C4-2B (cell line): ENCODE results near the gene WFDC13.
"Not testable (repeated sequence)": the region's sequence is repeated elsewhere in the genome, so short reads cannot be mapped to it uniquely, and the experiment has no call there.

Experiments
- H3K27ac ChIP-seq: fragments of 450-650 bp; 2 replicates; pipeline ENCODE4 v1.5.1; 2017
- ZFX ChIP-seq: fragments of 450-650 bp; IDR thresholded peaks from 2 replicates; pipeline ENCODE4 v1.6.1; 2017
- TF ChIP-seq, protein P1 (sequence below): fragments of 450-650 bp; conservative IDR thresholded peaks from 2 replicates; pipeline ENCODE4 v1.5.1; 2017; ENCODE audit warnings: mild to moderate bottlenecking

WFDC13 gene

GRCh38 chr20:45704969-45705637 is 3.3 kb downstream of the WFDC13 start, which contains the start of gene WFDC10B:
Gene WFDC10B, minus strand, starts transcription at chr20:45705019. Its CDS starts 19,027 bp downstream, at chr20:45685992.
- TF ChIP-seq, protein P1, sequence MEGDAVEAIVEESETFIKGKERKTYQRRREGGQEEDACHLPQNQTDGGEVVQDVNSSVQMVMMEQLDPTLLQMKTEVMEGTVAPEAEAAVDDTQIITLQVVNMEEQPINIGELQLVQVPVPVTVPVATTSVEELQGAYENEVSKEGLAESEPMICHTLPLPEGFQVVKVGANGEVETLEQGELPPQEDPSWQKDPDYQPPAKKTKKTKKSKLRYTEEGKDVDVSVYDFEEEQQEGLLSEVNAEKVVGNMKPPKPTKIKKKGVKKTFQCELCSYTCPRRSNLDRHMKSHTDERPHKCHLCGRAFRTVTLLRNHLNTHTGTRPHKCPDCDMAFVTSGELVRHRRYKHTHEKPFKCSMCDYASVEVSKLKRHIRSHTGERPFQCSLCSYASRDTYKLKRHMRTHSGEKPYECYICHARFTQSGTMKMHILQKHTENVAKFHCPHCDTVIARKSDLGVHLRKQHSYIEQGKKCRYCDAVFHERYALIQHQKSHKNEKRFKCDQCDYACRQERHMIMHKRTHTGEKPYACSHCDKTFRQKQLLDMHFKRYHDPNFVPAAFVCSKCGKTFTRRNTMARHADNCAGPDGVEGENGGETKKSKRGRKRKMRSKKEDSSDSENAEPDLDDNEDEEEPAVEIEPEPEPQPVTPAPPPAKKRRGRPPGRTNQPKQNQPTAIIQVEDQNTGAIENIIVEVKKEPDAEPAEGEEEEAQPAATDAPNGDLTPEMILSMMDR = no peak
- TF ChIP-seq ZFX = no peak
- H3K27ac ChIP-seq = no peak within 1 kb of the TSS

GRCh38 chr20:45716141-45716688 is 14.4 kb downstream of the WFDC13 start:
- not testable (repeated sequence) for H3K27ac ChIP-seq

GRCh38 chr20:45722047-45722446 is 20.2 kb downstream of the WFDC13 start, which contains the start of gene SPINT4:
Gene SPINT4, plus strand, starts transcription at chr20:45722347. Its CDS starts 21 bp downstream, at chr20:45722368.
- TF ChIP-seq, protein P1 = no peak
- no peak for TF ChIP-seq ZFX

DNA sequence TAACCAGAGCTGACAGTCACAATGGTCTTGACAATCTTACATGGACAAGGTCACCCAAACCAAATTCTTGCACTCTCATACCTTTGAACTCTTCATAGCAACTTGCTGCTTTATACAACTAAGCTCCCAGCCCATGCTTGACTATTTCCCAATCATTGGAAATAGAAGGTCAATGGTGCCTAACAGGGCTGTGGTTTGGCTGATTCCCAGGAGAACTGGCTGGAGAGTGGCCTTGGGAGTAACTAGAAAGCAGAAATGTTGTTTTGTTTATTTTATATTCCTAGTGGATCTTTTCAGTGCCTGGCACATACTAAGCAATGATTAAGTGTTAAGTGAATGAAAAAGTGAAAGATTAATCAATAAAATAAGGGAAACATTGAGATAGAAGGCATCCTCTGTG is 23.3 kb downstream of the WFDC13 start:
- no peak overlapping the region for H3K27ac ChIP-seq
- no peak for TF ChIP-seq ZFX
- TF ChIP-seq, protein P1 = no peak

More at GRCh38 chr20:45722047-45722446, 20.2 kb downstream of the WFDC13 start, which contains the start of gene SPINT4:
- H3K27ac ChIP-seq = no peak within 1 kb of the TSS

DNA sequence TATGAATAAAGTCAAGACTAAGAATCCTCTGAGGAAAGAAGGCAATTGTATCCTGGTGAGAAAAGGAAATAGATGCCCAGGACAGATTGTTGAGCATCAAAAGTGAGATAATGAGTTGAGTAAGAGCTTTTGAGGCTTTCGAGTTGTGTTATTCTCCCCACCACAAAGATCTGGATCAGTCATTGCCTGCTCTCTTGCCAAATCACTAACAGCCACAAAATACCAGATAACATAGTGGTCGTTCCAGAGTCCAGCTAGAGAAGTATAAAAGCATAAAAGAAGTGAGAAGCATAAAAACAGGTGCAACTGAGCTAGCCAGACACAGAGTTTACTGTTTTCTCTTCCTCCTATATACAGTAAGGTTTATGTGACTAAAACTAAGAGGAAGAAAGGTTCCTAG is 25.2 kb downstream of the WFDC13 start:
- TF ChIP-seq, protein P1 = no peak
- no peak for TF ChIP-seq ZFX
- H3K27ac ChIP-seq = no peak overlapping the region

DNA sequence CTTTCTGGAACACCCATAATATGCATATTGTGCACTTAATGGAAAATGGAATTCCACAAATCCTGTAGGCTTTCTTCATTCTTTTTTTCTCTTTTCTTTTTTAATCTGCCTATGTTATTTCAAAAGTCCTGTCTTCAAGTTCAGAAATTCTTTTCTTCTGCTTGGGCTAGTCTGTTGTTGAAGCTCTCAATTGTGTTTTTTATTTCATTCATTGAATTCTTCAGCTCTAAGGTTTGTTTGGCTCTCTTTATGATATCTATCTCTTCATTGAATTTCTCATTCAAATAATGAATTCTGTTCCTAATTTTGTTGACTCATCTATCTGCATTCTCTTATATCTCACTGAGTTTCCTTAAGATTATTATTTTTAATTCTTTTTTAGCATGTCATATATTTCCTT is 30.4 kb downstream of the WFDC13 start:
- no peak for TF ChIP-seq ZFX
- TF ChIP-seq, protein P1 = no peak
- no peak overlapping the region for H3K27ac ChIP-seq

- H3K27ac ChIP-seq = no peak overlapping the region
- TF ChIP-seq, protein P1 = no peak
- TF ChIP-seq ZFX = no peak
These were observed 33.7 kb downstream of the WFDC13 start for GRCh38 chr20:45735552-45735951.

GRCh38 chr20:45735988-45736387 is 34.1 kb downstream of the WFDC13 start:
- TF ChIP-seq ZFX = no peak
- H3K27ac ChIP-seq = no peak overlapping the region
